Bronchial epithelial cell (primary cell): ENCODE measurements around the gene COL20A1. TPM values are rescaled to one million over a fixed set of nuclear protein-coding genes. Genes with fewer than 3 reads are reported as not detected.

Experiments
- DNase-seq: peaks from one replicate; pipeline ENCODE4 v3.0.0-alpha.2; 2010; ENCODE audit warnings: low read depth
- FAIRE-seq: peaks from 2 replicates; lab custom pipeline; 2011; peaks lifted over from hg19 to GRCh38; lab: Jason Lieb, UNC
- H3K27me3 ChIP-seq: 2 replicates; pipeline ENCODE4 v1.5.1; 2011; ENCODE audit warnings: low read length; ENCODE audit not compliant: control insufficient read depth, insufficient read depth
- H3K36me3 ChIP-seq: 2 replicates; pipeline ENCODE4 v1.5.1; 2011; ENCODE audit warnings: low read length; ENCODE audit not compliant: control insufficient read depth, insufficient read depth
- H3K4me3 ChIP-seq: 2 replicates; pipeline ENCODE4 v1.5.1; 2011; ENCODE audit warnings: mild to moderate bottlenecking, low read depth, low read length, control low read depth
- total RNA-seq: library from RNA; depleted of rRNA; stranded (reverse); fragments of >200 nt; gene quantifications from 2 replicates; pipeline ENCODE4 v1.2.1, GENCODE V29; 2014
- TF ChIP-seq, protein P1 (sequence below): IDR thresholded peaks from 2 replicates; pipeline ENCODE4 v1.5.1; 2011; ENCODE audit warnings: mild to moderate bottlenecking, moderate library complexity, low read length, control low read depth, inconsistent platforms; ENCODE audit not compliant: insufficient read depth, severe bottlenecking

COL20A1 gene
- total RNA-seq, 1 donor from 2014 or later = not detected

DNA sequence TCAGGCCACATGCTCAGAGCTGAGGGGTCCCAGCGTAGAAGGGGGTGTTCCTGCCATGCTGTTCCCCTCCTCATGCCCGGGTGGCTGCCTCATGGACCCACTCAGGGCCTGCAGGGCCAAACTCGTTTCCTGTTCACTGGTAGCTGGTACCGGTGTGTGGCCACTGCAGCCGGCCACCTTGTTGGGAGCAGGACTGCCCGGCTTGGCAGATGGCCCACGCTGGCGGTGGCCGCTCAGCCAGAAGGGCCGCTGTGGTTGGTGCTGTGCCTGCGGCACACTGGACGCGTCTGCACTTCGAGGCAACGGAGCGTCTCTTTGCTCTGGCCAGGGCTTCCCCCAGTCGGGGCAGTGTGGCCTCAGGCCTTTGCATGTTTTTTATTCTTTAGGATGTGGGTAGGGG is 10.0 kb upstream of the COL20A1 start:
- Histone ChIP-seq H3K27me3 (no peaks in the 10 kb centered on the region), H3K36me3 (peaks cover 34% of the 10 kb centered on the region), H3K4me3 (no peak overlapping the region)
- DNase-seq = no peak
- TF ChIP-seq, protein P1, sequence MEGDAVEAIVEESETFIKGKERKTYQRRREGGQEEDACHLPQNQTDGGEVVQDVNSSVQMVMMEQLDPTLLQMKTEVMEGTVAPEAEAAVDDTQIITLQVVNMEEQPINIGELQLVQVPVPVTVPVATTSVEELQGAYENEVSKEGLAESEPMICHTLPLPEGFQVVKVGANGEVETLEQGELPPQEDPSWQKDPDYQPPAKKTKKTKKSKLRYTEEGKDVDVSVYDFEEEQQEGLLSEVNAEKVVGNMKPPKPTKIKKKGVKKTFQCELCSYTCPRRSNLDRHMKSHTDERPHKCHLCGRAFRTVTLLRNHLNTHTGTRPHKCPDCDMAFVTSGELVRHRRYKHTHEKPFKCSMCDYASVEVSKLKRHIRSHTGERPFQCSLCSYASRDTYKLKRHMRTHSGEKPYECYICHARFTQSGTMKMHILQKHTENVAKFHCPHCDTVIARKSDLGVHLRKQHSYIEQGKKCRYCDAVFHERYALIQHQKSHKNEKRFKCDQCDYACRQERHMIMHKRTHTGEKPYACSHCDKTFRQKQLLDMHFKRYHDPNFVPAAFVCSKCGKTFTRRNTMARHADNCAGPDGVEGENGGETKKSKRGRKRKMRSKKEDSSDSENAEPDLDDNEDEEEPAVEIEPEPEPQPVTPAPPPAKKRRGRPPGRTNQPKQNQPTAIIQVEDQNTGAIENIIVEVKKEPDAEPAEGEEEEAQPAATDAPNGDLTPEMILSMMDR = no peak
- no peak for FAIRE-seq

DNA sequence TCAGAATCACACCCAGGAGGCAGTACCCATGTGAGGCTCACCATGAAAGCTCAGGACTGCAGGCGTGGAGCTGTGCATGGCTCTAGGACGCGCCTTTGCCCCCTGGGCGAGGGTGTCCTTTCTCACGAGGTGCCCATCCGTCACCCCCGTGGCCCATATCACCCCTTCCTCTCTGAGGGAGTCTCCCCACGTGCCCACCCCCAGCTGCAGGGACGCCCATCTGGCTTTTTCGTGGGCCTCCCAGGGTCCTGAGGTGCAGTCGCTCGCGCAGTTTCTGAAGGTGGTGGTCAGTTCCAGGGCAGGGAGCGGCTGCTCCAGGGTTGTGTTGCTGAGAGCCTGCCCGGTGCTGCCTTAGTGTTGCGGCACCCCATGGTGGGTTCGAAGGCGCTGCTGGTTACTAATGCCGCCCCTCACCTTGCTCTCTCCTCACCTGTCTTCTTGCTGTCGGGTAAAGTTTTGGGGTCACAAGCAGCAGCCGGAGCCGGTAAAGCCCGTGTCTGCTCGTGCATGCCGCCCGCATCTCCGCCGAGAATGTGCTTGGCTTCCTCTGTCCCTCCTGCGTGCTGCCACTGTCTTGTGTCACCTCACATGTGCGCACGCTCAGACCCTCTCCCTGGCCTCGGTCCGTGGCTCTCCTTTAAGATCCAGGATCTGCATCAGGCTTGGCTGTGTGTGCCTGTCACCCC is 9.4 kb upstream of the COL20A1 start:
- no peak overlapping the region for H3K4me3 ChIP-seq
- DNase-seq (no peak), FAIRE-seq (no peak)
- H3K27me3 ChIP-seq = no peaks in the 10 kb centered on the region
- TF ChIP-seq, protein P1 = no peak
- peaks cover 30% of the 10 kb centered on the region for H3K36me3 ChIP-seq

DNA sequence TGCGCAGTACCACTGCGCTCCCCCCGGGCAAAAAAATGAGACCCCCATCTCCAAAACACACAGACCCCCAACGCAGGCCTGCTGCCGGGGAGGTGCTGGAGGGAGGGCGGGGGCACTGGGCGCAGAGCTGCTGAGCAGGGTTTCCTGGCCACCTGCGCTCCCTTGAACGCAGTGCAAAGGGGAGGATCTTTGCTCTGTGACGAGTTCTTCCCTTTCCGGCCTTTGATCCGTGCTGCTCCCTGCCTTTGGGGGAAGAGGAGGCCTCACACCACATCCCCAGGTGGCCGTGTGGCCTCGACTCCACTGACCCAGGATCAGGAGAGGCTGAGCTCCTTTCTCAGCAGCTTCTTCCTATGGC is 8.9 kb upstream of the COL20A1 start:
- DNase-seq (no peak), FAIRE-seq (no peak)
- no peaks in the 10 kb centered on the region for H3K27me3 ChIP-seq
- H3K36me3 ChIP-seq = peaks cover 30% of the 10 kb centered on the region
- H3K4me3 ChIP-seq = no peak overlapping the region
- TF ChIP-seq, protein P1 = no peak

DNA sequence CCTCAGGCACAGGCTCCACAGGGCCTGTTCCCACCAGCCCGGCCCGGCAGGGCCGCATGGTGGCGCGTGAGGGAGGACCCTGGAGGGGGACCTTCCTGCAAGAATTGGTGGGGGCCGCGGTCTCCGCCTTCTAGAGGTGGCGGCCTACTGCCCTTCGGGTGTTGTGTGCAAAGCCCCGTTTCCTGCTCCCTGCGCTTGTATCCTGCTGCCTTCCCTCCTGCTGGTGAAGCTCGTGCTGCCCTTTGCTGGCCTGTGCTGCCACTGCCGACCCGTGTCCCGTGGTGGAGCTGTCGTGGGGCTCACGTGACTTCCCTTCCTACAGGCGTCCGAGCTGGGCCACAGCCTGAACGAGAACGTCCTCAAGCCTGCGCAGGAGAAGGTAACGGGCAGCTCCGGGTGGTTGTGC is 8.4 kb upstream of the COL20A1 start:
- Histone ChIP-seq H3K27me3 (no peaks in the 10 kb centered on the region), H3K36me3 (peaks cover 29% of the 10 kb centered on the region), H3K4me3 (no peak overlapping the region)
- no peak for FAIRE-seq
- no peak for DNase-seq
- TF ChIP-seq, protein P1 = no peak

DNA sequence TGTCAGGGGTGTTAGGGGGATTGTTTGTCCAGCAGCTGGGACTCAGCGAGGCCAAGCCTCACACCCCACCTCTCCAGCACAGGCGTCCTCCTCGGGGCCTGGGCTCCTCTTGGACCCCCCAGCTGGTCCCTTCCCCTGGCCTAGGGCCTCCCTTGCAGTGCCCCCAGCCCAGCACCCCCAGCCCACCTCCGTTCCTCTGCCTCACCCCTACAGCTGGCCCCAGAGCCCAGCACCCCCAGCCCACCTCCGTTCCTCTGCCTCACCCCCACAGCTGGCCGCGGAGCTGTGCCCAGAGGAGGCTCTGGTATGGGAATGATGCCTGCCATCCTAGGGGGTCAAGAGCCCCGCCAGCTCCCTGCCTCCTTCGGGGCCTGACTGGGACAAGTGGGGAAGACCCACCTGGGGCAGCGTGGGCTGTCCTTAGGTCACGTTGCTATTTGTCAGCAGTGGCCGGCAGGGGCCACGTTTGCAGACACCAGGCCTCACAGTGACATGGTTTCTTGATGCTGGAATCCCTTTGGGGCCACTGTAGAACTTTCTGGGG is 7.9 kb upstream of the COL20A1 start:
- Histone ChIP-seq H3K27me3 (no peaks in the 10 kb centered on the region), H3K36me3 (peaks cover 26% of the 10 kb centered on the region), H3K4me3 (no peak overlapping the region)
- FAIRE-seq (no peak), DNase-seq (no peak)
- TF ChIP-seq, protein P1 = no peak
